ENCODE data around the gene PRTG. TPM values are rescaled to one million over a fixed set of nuclear protein-coding genes. Genes with fewer than 3 reads are reported as not detected.

PRTG gene
- polyA plus RNA-seq, 1 donor: 1.7 TPM

DNA sequence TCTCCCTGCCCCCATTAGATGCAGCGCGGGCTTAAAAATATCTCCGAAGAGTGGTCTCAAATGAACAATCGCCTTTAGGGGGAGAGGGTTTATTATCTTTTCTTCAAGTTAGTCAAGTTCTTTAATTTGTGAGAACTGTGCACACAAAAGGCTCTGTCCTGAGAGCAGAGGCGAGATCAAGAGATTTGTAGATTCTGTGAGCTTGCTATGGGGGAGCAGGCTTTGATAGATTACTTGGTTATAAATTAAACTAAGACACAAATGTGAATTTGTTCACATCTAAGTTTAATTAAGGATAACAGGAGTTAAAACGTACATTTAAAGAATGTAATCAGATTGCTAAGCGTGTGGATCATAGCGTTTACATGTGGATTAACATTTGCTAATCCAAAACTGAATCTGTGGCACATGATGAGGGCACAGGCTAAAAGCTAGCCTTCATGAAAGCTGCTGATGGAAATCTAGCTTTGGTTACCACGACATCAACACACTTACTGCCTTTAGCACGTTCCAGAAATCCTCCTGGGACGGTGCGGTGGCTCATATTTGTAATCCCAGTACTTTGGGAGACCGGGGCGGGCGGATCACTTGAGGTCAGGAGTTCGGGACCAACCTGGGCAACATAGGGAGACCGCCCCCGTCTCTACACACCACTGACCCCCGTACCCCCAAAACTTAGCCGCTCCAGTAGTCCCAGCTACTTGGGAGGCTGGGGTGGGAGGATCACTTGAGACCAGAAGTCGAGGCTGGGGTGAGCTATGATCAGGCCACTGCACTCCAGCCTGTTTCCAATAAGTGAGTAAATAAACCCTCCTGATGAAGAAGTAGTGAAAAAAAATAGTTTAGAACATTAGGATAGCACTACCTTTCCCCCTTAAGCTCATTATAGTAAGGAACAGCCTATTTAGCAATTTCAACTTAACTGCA, 1.0 kb upstream of the PRTG start:
- Histone ChIP-seq H3K4me3 (ENCODE audit: low read length) (peak overlapping the region; percentile 63), H3K36me3 (ENCODE audit: control insufficient read depth, insufficient read depth, low read length) (no peaks in the 10 kb centered on the region), H3K27me3 (ENCODE audit: control insufficient read depth, insufficient read depth, low read length) (no peaks in the 10 kb centered on the region), H3K27ac (ENCODE audit: low read length) (no peak overlapping the region), H3K9me3 (ENCODE audit: control insufficient read depth, low read depth, low read length) (no peaks in the 10 kb centered on the region), H3K4me1 (ENCODE audit: control insufficient read depth, insufficient read depth, low read length) (peaks cover 3% of the 10 kb centered on the region)
- WGBS (ENCODE audit: insufficient coverage, low lambda C conversion rate): 11% methylated on average over 2 of the region's 21 CpGs
- no peak for DNase-seq

DNA sequence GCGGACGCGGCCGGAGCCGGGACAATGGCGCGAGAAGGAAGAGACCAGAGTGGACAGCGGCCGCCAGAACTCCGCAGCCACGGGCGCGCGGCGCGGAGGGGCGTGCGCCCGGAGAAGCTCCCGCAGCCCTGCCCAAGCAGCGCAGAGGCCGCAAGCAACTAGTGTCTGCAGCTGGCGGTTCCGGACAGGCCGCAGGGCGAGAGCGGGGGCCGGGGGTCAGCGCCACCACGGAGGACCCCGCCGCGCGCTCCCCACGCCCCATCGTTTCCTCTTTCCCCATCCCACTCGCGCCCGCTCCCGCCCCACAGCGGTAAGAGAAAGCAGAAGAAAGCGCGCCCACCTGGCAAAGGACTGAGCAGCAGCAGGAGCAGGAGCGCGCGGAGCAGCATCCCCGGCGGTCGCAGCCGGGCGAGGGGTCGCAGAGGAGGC, 440 bp downstream of the PRTG start:
- H3K4me3 ChIP-seq (ENCODE audit: low read length): peak overlapping the region; percentile 63
- no peaks in the 10 kb centered on the region for H3K36me3 ChIP-seq (ENCODE audit: control insufficient read depth, insufficient read depth, low read length)
- peak overlapping the region; percentile 41 for H3K27ac ChIP-seq (ENCODE audit: low read length)
- no CpG with 5 or more reads among the region's 52 CpGs for WGBS (ENCODE audit: insufficient coverage, low lambda C conversion rate)
- H3K4me1 ChIP-seq (ENCODE audit: control insufficient read depth, insufficient read depth, low read length): peaks cover 6% of the 10 kb centered on the region
- H3K27me3 ChIP-seq (ENCODE audit: control insufficient read depth, insufficient read depth, low read length): no peaks in the 10 kb centered on the region
- H3K9me3 ChIP-seq (ENCODE audit: control insufficient read depth, low read depth, low read length): no peaks in the 10 kb centered on the region
- peak; percentile 13 to 62 for DNase-seq

GRCh38 chr15:55741833-55742497, 987 bp downstream of the PRTG start:
- Histone ChIP-seq H3K4me3 (ENCODE audit: low read length) (peak overlapping the region; percentile 63), H3K27ac (ENCODE audit: low read length) (peak overlapping the region; percentile 10), H3K9me3 (ENCODE audit: control insufficient read depth, low read depth, low read length) (no peaks in the 10 kb centered on the region), H3K36me3 (ENCODE audit: control insufficient read depth, insufficient read depth, low read length) (no peaks in the 10 kb centered on the region), H3K4me1 (ENCODE audit: control insufficient read depth, insufficient read depth, low read length) (peaks cover 9% of the 10 kb centered on the region), H3K27me3 (ENCODE audit: control insufficient read depth, insufficient read depth, low read length) (no peaks in the 10 kb centered on the region)
- peak; percentile 16 to 51 for DNase-seq
- WGBS (ENCODE audit: insufficient coverage, low lambda C conversion rate): 20% methylated on average over 2 of the region's 34 CpGs

GRCh38 chr15:55740981-55741832, 1.7 kb downstream of the PRTG start:
- Histone ChIP-seq H3K9me3 (ENCODE audit: control insufficient read depth, low read depth, low read length) (no peaks in the 10 kb centered on the region), H3K27me3 (ENCODE audit: control insufficient read depth, insufficient read depth, low read length) (no peaks in the 10 kb centered on the region), H3K27ac (ENCODE audit: low read length) (no peak overlapping the region), H3K36me3 (ENCODE audit: control insufficient read depth, insufficient read depth, low read length) (no peaks in the 10 kb centered on the region), H3K4me1 (ENCODE audit: control insufficient read depth, insufficient read depth, low read length) (peaks cover 9% of the 10 kb centered on the region), H3K4me3 (ENCODE audit: low read length) (peak overlapping the region; percentile 63)
- DNase-seq: peak in 1 of 2 donors; percentile 35
- 0% methylated on average over 6 of the region's 21 CpGs for WGBS (ENCODE audit: insufficient coverage, low lambda C conversion rate)

GRCh38 chr15:55740359-55740878, 2.5 kb downstream of the PRTG start:
- 40% methylated on average over 1 of the region's 11 CpGs for WGBS (ENCODE audit: insufficient coverage, low lambda C conversion rate)
- Histone ChIP-seq H3K9me3 (ENCODE audit: control insufficient read depth, low read depth, low read length) (no peaks in the 10 kb centered on the region), H3K4me1 (ENCODE audit: control insufficient read depth, insufficient read depth, low read length) (peaks cover 9% of the 10 kb centered on the region), H3K27me3 (ENCODE audit: control insufficient read depth, insufficient read depth, low read length) (no peaks in the 10 kb centered on the region), H3K4me3 (ENCODE audit: low read length) (no peak overlapping the region), H3K27ac (ENCODE audit: low read length) (no peak overlapping the region), H3K36me3 (ENCODE audit: control insufficient read depth, insufficient read depth, low read length) (no peaks in the 10 kb centered on the region)
- DNase-seq: no peak

GRCh38 chr15:55739641-55740040, 3.3 kb downstream of the PRTG start:
- Histone ChIP-seq H3K36me3 (ENCODE audit: control insufficient read depth, insufficient read depth, low read length) (no peaks in the 10 kb centered on the region), H3K4me3 (ENCODE audit: low read length) (no peak overlapping the region), H3K27me3 (ENCODE audit: control insufficient read depth, insufficient read depth, low read length) (no peaks in the 10 kb centered on the region), H3K4me1 (ENCODE audit: control insufficient read depth, insufficient read depth, low read length) (peaks cover 9% of the 10 kb centered on the region), H3K9me3 (ENCODE audit: control insufficient read depth, low read depth, low read length) (no peaks in the 10 kb centered on the region), H3K27ac (ENCODE audit: low read length) (no peak overlapping the region)
- no CpG with 5 or more reads among the region's 1 CpG for WGBS (ENCODE audit: insufficient coverage, low lambda C conversion rate)
- DNase-seq: no peak

- no peak overlapping the region for H3K27ac ChIP-seq (ENCODE audit: low read length)
- no peaks in the 10 kb centered on the region for H3K27me3 ChIP-seq (ENCODE audit: control insufficient read depth, insufficient read depth, low read length)
- H3K36me3 ChIP-seq (ENCODE audit: control insufficient read depth, insufficient read depth, low read length): no peaks in the 10 kb centered on the region
- H3K9me3 ChIP-seq (ENCODE audit: control insufficient read depth, low read depth, low read length): no peaks in the 10 kb centered on the region
- DNase-seq: no peak
- no peak overlapping the region for H3K4me3 ChIP-seq (ENCODE audit: low read length)
- H3K4me1 ChIP-seq (ENCODE audit: control insufficient read depth, insufficient read depth, low read length): peaks cover 9% of the 10 kb centered on the region
- 67% methylated on average over 1 of the region's 1 CpG for WGBS (ENCODE audit: insufficient coverage, low lambda C conversion rate)
Measured at GRCh38 chr15:55738715-55739114, 4.2 kb downstream of the PRTG start.

DNA sequence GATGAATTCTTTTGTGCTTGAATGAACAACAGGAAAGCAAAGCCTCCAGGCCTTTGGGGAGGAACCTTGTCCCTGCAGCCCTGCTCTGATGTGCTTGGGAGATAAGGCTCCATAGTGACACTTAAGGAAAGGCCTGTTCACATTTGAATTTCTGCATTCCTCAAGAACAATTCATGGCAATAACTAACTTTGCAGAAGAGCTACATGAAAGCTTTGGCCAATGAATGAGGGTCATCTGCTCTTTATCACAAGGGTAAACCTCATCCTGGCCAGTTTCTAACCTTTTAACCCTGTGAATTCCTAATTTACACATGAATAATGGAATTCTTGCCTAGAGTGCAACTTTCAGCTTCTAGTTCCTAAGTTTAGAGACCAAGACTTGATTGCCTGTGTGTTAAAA, 5.6 kb downstream of the PRTG start:
- Histone ChIP-seq H3K27me3 (ENCODE audit: control insufficient read depth, insufficient read depth, low read length) (no peaks in the 10 kb centered on the region), H3K36me3 (ENCODE audit: control insufficient read depth, insufficient read depth, low read length) (no peaks in the 10 kb centered on the region), H3K4me1 (ENCODE audit: control insufficient read depth, insufficient read depth, low read length) (peaks cover 9% of the 10 kb centered on the region), H3K27ac (ENCODE audit: low read length) (no peak overlapping the region), H3K9me3 (ENCODE audit: control insufficient read depth, low read depth, low read length) (no peaks in the 10 kb centered on the region), H3K4me3 (ENCODE audit: low read length) (no peak overlapping the region)
- DNase-seq: peak; percentile 18 to 21

- H3K27me3 ChIP-seq (ENCODE audit: control insufficient read depth, insufficient read depth, low read length): no peaks in the 10 kb centered on the region
- no peak for DNase-seq
- H3K9me3 ChIP-seq (ENCODE audit: control insufficient read depth, low read depth, low read length): no peaks in the 10 kb centered on the region
- H3K4me1 ChIP-seq (ENCODE audit: control insufficient read depth, insufficient read depth, low read length): peaks cover 9% of the 10 kb centered on the region
- H3K36me3 ChIP-seq (ENCODE audit: control insufficient read depth, insufficient read depth, low read length): no peaks in the 10 kb centered on the region
- no peak overlapping the region for H3K4me3 ChIP-seq (ENCODE audit: low read length)
- H3K27ac ChIP-seq (ENCODE audit: low read length): no peak overlapping the region
- WGBS (ENCODE audit: insufficient coverage, low lambda C conversion rate): no CpG with 5 or more reads among the region's 3 CpGs
Measured at GRCh38 chr15:55736756-55737155, 6.2 kb downstream of the PRTG start.

DNA sequence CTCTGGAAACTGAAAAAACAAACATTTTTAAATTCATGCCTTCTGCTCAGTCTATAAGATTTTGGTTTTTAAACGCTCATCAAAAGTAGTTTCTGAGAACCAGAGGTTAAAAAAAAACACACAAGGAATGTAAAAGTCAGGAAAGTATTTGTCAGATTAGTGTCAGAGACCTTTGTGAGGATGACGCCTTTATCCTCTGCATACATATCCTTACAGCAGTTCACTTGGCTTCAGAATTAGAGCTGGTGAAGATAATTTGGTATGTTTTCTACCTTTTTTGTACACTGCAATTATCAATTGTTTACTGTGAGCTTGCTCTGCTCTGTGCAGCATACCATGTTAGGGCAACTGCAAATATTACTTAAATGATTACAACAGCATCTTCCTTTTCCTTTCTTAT, 8.3 kb downstream of the PRTG start:
- no peaks in the 10 kb centered on the region for H3K9me3 ChIP-seq (ENCODE audit: control insufficient read depth, low read depth, low read length)
- no peak overlapping the region for H3K27ac ChIP-seq (ENCODE audit: low read length)
- no peak for DNase-seq
- no peaks in the 10 kb centered on the region for H3K36me3 ChIP-seq (ENCODE audit: control insufficient read depth, insufficient read depth, low read length)
- WGBS (ENCODE audit: insufficient coverage, low lambda C conversion rate): 50% methylated on average over 1 of the region's 2 CpGs
- H3K27me3 ChIP-seq (ENCODE audit: control insufficient read depth, insufficient read depth, low read length): no peaks in the 10 kb centered on the region
- H3K4me3 ChIP-seq (ENCODE audit: low read length): no peak overlapping the region
- peaks cover 6% of the 10 kb centered on the region for H3K4me1 ChIP-seq (ENCODE audit: control insufficient read depth, insufficient read depth, low read length)

All from large intestine (tissue), 3 donors.